T-helper 1 cell treated with Interleukin-12 subunit alpha and Interleukin-12 subunit beta and Interleukin-4 antibody, amounts not matched to agents 30 ng/mL and 1 ng/mL, for 36 hours (primary cell): Measurements from ENCODE around the gene APPL2. TPM values are rescaled to one million over a fixed set of nuclear protein-coding genes. Genes with fewer than 3 reads are reported as not detected.
"Not testable (repeated sequence)": the region's sequence is repeated elsewhere in the genome, so short reads cannot be mapped to it uniquely, and the experiment has no call there.

Source experiments
- intact Hi-C: fragments of 100-400 bp; cut with micrococcal nuclease; formaldehyde crosslinking; loops from one replicate; pipeline ENCODE4 v1.15.1; 2024
- total RNA-seq: library from RNA; stranded (reverse); gene quantifications from 2 replicates; pipeline ENCODE4 v1.2.3, GENCODE V29; 2022

The APPL2 gene
- total RNA-seq, 1 donor from 2014 or later = 26.0 TPM

DNA sequence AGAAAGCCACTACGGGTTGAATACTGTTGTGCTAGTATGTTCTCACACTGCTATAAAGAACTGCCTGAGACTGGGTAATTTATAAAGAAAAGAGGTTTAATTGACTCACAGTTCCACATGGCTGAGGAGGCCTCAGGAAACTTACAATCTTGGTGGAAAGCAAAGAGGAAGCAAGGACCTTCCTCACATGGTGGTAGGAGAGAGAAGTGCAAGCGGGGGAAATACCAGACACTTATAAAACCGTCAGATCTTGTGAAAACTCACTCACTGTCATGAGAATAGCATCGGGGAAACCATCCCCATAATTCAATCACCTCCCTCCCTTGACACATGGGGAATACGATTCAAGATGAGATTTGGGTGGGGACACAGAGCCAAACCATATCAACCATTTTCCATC is 20.5 kb upstream of the APPL2 start:
- intact Hi-C loops = not testable (repeated sequence)

DNA sequence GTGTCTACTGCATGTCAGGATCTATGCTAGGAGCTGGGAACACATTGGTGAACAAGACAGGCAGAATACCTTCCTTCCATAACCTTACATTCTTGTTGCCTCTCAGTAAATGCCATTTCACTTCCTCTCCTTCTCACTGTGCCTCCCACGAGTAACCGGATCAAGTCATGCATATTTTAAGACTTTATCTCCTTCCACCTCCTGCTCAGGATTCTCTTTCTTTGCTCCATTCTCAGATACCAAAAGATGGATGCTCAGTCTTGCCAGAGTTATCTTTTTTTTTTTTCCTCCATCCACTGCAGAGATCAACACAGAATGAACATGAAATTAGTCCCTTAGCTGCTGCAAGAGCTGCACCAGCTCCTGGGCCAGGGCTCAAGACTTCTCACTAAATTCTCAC is 20.0 kb upstream of the APPL2 start:
- intact Hi-C loops = no loop called here

DNA sequence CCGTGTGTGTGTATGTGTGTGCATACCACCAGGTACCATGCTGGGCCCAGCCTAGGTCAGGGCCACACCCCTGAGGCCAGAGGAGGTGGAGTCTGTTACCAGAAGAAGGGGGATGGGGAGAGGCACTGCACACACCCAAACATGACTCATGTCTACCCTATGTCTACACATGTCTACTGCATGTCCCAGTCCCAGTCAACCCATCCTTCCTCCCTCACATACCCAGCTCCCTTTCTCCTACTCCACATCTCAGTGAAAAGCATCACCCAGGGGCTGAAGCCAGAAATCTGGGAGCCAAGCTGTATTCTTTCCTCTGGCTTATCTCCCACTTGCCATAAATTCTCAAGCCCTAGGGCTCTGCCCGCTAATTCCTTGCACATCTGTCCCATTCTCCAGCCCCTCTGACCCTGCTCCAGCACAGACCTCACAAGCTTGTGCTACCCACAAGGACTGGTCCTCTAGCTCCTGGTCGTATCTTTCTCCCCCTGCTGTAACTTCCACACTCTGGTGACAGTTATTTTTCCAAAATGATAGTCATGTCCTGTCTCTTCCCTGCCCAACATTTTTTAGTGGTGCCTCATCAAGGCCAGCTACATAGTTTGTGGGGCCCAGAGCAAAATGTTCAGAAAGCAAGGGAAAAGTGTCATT is 18.0 kb upstream of the APPL2 start:
- intact Hi-C loops = no loop called here

DNA sequence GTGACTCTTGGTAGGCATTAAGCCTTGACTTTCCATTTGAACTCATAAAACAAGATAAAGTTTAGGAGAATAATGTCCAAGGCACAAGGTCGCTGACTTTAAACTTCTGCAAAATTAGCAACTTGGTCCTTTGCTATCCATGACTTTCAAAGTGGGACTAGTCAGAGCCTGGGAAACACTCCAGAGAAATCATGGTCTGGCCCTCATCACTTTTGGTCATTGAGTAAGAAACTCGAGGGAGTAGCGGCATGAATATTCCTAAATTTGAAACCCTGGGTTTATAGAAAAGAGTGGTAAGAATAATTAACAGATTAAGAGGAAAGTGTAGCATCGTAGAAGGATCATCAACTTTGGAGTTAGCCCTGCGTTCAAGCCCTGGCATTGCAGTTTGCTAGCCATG is 16.9 kb upstream of the APPL2 start:
- intact Hi-C loops = no loop called here

DNA sequence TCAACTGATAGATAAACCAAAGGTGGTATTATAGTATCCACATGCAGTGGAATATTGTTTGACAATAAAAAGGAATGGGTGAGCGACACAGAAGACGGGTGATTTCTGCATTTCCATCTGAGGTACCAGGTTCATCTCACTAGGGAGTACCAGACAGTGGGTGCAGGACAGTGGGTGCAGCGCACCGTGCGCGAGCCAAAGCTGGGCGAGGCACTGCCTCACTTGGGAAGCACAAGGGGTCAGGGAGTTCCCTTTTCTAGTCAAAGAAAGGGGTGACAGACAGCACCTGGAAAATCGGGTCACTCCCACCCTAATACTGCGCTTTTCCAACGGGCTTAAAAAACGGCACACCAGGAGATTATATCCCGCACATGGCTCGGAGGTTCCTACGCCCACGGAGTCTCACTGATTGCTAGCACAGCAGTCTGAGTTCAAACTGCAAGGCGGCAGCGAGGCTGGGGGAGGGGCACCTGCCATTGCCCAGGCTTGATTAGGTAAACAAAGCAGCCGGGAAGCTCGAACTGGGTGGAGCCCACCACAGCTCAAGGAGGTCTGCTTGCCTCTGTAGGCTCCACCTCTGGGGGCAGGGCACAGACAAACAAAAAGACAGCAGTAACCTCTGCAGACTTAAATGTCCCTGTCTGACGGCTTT is 9.9 kb upstream of the APPL2 start:
- intact Hi-C loops = not testable (repeated sequence)

DNA sequence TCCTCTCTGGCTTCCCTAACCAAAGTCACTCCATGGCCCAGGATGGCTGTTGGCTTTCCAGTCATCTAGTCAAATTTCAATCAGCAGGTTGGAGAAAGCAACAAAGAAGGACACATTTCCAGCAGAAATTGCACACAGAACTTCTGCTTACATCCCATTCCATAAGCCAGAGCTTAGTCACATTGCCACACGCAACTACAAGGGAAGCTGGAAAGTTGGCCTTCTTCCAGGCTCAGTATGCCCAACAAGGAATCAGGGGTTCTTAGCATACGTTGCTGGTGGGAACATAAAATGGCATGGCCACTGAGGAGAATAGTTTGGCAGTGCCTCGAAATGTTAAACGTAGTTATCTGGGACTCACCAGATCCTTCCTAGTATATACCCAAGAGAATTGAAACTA is 9.3 kb upstream of the APPL2 start:
- intact Hi-C loops = no loop called here

DNA sequence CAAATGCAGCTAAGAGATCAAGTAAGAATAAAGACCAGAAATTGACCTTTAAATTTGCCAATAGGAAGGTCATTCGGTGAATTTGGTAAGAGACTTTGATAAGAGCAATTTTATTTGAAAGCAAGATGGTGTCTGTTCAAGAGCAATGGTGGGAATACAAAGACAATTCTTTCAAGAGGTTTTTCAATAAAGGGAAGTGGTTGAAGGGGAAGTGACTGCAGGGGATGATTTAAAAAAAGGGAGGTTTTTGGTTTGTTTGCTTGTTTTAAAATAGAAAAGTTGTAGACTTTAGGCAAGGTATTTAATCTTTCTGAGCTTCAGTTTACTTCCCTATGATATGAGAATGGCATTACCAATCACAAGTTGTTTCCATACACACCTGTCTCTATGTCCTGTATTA is 4.3 kb upstream of the APPL2 start:
- intact Hi-C loops = no loop called here

DNA sequence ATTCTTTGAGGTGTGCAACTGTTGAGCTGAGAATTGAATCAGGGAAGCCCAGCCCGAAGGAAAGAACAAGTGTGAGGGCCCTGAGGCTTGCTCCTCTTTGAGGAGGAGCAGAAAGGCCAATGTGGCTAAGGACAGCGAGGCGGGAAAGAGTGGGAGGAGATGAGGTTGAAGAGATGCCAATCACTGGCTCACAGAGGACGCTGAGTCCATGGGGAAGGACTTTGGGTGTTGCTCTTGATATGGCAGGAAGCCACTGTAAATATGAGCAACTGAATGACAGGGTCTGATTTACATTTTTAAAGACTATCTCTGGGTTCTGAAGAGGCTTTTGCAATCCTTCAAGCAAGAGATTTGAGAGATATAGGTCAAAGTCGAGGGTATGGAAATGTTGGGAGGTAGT is 3.3 kb upstream of the APPL2 start:
- intact Hi-C loops = loop anchor here (5.0 to 10.0 kb wide), 4 partner anchors 307 to 1118 kb away; partner anchors contain the start of genes POLR3B and TXNRD1

DNA sequence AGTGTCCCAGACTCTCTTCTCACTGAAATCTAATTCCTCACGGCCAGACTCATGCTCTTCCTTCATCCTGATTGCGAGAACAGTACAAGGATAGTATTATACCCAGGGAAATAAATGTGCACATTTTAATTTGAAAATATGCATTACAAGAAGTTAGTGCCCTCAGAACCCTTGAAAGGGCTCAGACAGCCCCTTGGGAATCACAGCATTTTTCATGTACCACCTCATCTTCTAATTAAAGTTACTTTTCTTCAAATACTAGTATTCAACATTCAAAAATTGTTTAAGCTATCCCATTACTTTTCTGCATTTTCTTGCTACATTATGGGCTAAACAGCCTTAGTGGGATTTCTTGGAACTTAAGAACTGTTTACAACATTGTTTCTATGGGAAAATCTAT is 1.7 kb upstream of the APPL2 start:
- intact Hi-C loops = loop anchor here (2.0 to 10.0 kb wide), 5 partner anchors 305 to 1309 kb away; partner anchors contain the start of genes POLR3B and TXNRD1

DNA sequence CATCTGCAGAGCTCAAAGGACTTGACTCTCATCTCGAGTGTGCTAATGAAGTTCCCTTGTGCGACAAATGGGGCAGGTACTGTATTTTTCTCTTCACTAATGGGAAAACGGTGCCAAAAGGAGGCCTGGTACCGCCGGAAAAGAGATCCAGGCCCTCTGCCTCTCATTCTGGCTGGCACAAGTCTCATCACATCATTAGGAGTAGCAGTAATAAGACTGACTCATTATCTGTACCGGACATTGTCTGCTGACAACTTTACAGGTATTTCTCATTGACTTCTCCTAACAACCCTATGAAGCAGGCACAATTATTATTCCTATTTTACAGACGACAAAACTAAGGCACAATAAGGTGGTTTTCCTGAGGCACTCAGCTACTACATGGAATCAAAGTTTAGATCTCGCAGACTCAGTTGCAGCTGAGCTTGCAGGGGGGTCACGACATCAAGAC is 668 bp downstream of the APPL2 start:
- intact Hi-C loops = loop anchor here (1.0 to 10.0 kb wide), 8 partner anchors 9 to 1122 kb away; partner anchors contain the start of genes C12orf75, POLR3B and TXNRD1

DNA sequence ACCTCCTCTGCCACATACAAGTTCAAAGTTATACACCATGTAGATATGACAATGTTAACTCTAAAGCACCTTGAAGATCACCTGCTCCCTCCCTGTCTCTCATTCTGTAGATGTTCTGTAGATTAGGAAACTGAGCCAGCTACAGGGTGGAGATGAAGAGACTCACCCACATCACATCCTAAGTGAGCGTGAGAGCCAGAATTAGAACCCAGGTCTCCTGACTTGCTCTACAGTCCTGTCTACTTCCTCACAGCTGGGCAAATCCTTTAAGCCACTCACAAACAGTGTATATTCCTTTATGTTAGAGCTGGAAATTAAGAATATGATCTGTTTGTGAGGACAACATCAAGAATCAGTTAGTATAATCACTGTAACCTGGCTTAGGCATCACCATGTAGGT is 1.8 kb downstream of the APPL2 start:
- intact Hi-C loops = loop anchor here (2.0 to 10.0 kb wide), 3 partner anchors 45 to 1019 kb away; partner anchors contain the start of gene TXNRD1

DNA sequence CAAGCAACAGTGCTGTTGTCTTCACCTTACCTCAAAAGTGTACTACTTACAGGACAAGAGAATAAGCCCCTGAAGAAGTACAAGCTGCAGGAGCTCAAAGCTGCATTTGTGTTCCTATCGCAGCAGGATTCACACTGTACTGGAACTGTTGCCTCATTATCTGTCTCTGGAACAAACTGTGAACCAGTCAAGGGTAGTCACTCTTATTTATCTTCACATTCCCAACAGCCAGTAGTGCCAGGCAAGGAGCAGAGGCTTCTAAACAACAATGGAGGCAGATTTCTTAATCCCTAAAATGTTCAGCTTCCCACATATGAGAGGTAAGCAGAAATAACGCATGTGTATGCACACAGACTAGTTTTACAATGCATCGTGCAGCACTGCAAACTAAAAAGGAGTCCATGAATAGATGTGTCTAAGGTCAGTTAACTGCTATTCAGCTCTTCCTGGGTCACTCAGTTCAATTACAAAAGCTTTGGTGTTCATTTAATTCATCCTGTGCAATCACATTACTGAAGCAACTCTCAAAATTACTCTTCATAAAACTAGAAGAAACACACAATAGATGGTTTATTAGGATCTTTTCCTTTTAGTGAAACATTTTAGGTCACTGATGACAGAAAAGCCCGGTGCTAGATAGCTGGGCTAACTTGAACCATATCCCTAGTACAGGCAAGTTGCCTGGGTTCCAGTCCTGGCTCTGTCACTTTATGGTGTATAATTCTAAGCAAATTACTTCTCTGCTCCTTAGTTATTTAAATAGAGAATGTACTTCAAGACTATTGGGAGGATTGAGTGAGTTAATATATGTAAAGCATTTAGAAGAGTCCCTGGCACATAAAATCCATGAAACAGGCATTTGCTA is 2.7 kb downstream of the APPL2 start:
- intact Hi-C loops = loop anchor here (10.0 kb wide), 1 partner anchor 1018 kb away; the partner anchor contains the start of gene TXNRD1

DNA sequence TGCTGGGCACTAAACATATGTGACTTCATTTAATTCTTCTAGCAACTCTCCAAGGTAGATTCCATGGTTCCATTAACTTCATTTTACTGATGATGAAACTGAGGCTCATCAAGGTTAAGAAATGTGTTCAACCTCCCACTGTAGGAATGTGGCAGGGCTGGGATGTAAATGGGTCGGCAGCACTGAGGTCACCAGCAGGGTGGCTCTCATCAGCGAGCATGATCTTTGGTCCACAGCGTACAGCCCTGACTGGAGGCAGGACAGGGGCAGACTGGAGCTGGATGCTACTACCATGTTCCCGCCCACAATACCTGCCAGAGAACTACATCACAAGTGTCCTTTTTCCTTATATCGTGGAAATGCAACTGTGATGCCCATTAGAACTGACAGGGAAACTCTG is 4.6 kb downstream of the APPL2 start:
- intact Hi-C loops = loop anchor here (10.0 kb wide), 1 partner anchor 1017 kb away; the partner anchor contains the start of gene TXNRD1

DNA sequence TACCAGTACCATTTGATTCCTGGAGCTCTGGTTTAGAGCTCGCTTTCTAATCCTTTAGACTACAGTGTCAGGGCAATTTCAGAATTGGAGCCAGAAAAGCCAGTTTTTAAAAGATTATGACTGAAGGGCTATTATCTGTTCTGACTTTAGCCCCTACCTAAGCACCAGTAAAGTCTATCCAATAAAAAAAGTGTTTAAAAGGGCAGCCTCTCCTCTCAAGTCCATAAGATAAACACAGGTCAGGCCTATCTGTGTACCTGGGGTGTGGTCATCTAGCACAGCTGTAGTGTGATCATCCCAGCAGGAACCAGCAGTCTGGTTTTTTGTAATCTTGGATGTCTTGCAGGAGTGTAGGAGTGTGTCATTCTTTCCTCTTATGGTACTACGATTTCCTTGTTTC is 6.6 kb downstream of the APPL2 start:
- intact Hi-C loops = no loop called here

DNA sequence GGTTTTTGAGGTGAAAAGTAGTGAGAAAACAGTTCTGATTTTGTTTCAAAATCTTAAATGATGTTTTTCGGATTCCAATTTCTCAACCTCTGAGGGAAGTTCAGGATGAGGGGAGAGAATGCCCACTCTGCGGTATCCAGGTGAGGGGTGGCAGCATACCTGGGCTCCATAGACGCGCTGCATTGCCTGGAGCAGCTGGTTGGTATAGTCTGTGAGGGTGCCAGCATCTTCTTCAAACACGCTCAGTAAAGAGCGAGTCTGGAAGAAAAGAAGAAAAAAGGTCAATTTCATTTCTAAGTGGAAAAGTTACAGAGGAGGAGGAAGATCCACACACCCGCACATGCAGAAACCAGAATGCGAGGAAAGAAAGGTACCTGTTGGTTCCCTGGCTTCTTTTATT is 7.0 kb downstream of the APPL2 start:
- intact Hi-C loops = no loop called here

DNA sequence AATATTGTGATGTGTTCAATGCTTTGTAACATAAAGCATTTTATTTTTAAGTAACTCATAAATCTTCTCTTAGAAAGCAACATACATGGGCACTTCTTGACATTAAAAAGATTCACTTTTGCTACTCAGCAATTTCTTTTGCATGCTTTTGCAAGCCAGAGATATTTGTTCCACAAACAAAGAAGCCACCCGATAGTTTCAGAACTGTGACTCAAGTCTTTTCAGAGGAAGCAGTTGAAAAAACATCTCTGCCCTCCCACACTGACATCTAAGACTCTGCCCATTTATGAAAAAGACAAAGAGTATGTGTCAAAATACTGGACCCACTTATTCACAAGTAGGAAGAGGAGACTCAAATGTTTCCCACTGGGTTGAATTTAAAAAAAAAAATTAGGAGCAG is 7.5 kb downstream of the APPL2 start:
- intact Hi-C loops = no loop called here

DNA sequence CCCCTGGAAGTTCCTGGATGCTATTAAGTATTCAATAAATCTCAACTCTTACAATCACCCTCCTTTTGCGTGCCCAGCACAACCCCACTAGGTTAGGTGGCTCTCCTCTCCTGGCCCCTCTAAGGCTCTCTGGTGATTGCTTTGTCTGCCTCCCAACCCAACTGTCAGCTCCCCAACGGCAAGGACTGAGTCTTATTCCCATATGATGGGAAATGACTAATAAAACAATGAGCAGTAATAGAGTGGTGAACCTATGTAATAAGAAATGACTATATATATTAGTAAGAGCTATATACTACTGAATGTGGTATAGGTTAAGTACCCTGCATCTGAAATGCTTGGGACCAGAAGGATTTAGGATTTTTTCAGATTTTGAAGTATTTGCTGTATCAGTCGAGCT is 8.1 kb downstream of the APPL2 start:
- intact Hi-C loops = no loop called here

DNA sequence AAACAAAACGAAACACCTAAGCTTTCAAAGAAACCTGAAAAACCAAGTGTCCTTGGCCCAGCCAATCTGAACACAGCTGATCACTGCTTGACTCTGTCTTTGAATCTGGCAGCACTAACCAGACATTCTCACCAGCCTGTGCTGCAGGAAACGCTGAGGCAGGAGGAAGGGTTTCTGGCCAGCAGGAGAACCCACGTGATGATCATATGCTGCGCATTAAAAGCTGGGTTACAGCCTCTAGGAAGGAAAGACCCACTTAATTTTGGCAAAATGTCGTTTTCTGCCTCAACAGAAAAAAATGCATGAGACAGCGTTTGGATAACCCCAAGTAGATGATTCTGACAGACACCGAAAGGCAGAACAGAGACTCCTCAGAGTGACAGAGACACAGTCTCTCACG is 9.8 kb downstream of the APPL2 start:
- intact Hi-C loops = loop anchor here (1.0 kb wide), 1 partner anchor 9 kb away; no protein-coding TSS in a partner anchor

DNA sequence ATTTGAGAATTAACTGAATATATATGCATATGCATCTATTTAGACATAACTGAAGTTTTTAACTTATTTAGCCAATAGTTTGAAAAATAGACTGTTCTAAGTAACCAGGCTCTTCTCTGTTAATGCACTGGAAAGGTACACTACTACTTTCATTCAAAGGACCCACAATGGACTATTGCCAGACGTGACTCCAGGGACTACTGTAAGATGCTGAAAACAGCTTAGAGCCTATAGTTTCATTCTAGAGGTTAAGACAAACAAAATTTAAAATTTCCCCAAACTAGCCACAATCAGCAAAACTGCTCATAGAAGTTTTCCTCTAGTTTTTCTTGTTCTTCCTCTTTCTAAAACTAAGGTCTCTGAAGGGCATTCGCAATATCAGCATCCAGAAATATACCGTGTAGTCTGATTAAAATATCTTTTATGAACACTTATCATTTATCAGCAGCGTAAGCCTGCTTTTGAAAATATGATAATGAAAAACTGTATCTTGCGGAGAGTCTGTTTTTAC is 10.4 kb downstream of the APPL2 start:
- intact Hi-C loops = loop anchor here (1.0 kb wide), 1 partner anchor 10 kb away; no protein-coding TSS in a partner anchor

DNA sequence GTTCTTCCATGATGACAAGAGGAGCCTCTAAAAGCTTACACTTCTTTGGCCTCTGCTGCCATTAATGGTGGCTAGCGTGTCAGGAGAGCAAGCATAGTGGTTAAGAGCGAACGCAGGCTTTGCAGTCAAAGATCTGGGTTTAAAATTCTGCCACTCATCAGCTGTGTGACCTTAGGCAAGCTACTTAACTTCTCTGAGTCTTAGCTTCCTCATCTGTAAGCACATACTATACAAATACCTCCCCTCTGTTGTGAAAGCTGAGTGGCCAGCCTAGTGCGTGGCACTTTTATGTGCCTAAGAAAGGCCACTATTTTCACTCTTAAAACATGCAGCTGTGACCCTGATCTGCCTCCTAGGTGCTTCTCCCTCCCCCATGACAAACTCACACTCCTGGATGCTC is 11.6 kb downstream of the APPL2 start:
- intact Hi-C loops = no loop called here

DNA sequence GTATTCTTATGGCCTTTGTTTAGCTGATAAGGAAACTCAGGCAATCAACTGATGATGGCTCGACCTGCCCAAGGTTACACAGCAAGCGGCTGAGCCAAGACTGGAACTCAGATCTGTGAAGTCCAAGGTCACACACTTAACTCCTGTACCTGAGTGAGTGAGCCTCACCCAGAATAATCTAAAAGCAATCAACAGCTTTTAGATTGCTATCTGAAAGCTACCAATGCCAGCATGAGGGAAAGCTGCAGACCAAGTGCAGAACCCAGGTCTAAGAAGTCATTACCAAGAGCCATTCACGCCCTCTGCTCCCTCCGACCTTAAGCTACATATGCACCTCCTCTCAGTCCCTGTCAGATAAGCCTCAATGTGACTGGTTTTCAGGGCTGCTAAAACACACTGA is 12.1 kb downstream of the APPL2 start:
- intact Hi-C loops = no loop called here
